ENCODE results near the gene PEMT.
A peak's percentile ranks its signal among the peaks of the same experiment; 100 is the strongest.

The PEMT gene

DNA sequence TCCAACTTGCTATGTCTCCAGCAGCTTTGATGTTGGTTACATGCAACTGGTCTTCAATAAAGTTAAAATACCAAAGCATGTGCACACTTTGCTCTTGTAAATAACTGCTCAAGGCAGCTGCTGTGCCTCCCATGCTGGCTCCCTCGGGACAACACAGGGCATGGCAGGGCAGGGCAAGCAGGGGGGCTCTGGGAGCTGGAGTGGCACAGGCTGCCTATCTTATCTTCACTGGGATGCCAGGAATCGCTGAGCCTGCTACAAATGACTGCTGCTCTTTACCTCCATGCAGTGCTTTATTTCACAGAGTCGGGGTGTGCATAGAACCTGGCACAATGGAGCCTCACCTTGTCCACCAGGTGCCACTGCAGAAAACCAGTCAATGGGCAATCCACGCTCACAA, 21.8 kb downstream of the PEMT start:
- no peak for DNase-seq

DNA sequence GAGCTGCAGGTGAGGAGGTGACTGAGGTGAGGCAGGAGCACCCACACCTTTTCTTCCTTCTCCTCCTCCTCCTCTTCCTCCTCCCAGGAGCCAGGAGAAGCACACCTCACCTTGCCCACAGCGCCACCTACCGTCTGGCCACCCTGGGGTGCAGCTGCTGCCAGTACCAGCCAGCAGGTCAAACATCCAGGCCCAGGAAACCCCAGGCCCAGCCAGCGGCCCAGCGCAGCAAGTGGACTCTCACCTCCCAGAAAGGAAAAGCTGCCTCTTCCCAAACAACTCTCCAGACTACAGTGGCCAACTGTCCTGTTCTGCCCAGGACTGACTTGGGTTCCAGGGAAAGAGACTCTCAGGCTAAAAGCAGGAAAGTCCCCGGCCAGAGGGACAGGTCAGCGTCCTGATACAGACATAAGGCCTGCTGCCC, 22.7 kb downstream of the PEMT start:
- no peak for DNase-seq

DNA sequence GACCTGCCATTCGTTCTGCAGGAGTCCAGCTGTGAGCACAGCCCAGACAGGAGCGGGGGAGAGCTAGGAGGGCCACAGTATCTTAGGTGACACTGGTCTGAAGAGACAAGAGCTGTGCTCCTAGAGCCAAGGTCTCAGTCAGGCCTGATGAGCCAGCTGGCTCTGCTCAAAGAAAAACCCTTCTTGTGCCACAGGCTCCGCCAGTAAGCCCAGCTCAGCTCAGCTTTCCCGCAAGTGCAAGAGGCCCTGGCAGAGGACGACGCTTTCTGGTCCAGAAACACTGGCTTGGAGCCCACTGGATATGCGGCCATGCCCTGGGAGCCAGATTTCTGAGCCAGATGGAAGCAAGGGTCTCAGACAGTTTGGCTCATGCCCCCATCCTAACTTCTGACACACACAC, 23.9 kb downstream of the PEMT start:
- DNase-seq: peak; percentile 37

DNA sequence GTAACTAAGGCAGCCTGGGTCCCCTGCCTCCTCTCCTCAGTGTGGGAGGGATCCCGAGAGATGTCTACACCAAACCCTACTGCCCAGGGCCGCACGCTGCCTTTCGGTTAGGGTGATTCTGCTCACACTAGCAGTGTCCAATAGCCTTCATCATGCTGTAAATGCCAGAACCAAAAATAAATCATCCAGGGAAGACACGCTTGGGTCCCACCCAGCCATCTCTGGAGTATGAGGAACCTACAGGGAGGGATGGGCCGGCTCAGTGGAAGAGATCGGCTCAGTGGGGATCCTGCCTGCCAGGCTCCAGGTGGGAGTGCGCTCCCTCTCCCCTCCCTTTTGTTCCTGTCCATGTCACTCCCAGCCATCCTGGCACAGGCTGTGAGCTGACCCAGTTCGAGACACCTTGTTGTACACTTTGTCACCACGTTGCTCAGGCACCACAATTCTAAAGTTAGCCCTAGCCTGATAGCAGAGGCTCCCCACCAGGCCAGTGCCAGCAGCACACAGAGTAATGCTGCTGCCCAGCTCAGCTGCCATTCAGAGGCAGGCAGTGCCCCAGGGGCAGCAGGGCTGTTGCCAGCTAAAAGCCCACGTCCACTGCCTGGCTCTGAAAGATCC, 24.5 kb downstream of the PEMT start:
- no peak for DNase-seq

DNA sequence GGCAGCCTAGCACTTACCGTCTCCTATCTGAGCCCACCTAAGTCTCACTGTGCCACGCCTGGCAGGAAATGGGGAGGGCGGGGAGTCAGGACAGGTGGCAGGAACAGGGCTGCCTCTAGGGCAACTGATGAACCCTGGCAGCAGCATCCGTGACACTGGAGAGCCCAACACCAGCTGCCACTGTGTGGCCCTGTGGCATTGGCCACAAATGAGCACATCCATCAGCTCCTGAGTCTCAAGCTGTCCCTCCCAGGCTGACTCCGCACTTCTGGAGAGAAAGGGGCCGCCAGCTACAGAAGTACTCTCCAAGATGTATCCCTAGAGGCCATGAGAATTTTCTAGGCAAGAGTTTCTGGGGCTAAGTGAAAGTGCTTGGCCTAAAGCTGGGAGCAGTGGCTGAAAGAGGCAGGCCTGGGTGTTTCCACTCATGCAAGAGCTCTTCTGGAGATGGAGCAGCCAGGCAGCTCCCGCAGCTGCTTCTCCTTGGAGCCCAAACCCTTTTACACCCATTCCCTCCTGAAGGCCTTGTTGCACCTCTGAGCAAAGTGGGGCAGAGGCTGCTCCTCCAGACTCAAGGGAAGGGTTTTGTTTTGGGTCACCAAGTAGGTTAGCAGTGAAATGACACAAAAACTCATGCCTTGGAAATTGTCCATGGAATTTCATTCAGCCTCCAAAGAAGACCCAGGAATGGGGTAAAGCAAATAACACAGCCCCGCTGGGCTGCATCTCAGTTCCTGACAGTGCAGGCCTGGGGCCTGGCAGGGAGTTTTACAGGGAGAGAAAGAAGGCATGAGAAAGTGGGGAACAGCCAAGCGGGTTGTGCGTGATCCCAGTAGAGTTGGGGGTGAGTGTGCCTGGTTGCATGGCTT, 25.8 kb downstream of the PEMT start:
- DNase-seq: no peak

DNA sequence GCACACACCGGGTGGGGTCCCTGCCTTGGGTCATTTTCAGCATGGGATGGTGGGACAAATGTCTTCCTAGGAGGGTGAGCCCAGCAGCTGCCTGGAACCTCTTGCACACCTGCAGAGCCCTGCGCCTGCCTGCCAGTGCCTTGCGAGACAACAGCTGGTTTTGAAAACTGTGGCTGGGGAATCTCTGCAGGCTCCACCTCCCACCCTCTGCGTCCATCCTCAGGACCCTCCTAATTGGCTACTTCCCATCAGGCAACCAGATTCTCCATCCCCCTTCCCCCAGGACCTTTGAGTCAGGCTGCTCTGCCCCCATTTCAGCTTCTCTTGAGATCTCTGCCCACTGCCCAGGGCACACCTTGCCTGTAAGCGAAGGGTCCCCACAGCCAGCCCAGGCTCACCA, 26.6 kb downstream of the PEMT start:
- DNase-seq: no peak

DNA sequence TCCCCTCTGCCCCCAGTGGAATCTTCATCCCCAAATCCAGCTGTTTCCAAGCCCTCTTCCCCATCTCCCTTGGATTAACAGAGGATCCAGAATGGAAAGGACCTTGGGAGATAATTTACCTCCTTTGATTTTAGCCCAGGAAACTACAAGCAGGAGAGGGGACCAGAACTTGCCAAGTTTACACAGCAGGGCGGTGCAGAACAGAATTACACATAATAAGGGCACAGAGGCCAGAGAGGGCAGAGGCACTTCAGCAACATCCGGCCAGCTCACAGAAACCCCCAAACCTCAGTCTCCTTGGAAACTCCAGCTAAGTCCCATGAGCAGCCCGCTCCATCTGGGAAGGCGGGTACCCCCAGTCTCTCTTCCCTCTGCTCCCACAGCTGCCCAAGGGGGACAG, 27.2 kb downstream of the PEMT start:
- DNase-seq: no peak

DNA sequence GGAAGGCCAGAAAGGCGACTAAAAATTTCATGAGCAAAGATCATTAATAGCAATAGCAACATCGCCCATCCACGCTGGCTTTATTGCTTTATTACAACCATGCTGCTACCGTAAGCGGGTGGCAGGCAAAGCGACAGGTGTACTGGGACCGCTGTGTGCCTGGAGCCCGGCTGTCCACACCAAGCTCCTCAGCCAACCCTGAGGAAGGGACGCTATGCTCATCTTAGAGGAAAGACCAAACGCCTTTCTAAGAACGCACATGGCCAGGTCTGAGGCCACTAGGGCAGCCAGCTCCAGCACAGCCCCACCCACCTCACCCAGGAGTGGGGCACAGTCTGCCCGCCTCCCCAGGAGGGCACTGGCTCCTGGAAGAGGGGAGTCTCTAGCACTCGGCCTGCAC, 28.0 kb downstream of the PEMT start:
- DNase-seq: no peak

DNA sequence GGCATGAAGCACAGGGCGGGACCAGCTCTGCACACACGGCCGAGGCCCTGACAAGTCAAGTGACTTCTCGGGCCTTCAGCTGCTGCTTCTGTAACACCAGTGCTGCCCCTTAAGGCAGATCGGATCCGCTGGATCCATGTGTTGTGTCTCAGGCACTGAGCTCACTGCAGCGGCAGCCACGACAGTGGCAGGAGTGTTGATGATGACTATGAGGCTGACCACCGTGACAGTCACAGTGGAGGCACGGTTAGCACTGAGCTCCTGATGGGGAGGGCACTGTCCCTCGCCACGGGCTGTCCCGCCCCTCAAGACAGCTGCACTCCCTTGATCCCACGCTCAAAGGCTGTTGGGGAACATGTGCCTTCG, 29.4 kb downstream of the PEMT start:
- DNase-seq: no peak

DNA sequence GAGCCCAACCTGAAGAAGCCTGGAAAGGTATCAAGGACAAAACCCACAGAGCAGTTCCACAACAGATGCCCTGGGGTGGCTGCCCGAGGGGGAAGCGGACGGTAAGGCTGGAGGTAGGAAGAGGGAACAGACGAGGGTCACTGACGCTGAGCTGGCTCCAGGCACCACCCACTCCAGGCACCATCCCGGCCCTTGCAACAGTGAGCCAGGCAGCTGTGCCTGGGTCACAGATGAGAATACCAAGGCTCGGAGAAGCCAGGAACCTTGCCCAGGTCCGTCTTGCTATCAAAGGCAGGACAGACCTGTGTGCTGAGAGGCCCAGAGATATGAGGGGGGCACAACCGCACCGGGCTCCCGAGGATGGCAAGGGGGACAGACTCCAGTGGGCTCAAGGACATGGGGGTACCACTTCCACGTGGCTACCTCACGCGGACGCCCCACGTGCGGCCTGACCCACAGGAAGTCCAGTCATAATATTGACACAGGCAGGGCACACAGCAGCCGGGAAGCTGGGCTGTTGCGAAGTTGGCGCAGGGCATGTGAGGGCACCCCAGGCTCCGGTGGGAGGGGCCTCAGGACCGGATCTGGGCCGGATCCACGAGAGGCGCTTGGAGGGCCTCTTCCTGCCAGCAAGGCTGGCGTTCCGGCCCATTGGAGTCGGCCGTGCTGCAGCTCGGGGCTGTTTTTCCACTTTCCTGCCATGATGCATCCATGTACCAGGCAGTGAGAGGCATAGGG, 29.9 kb downstream of the PEMT start:
- no peak for DNase-seq

DNA sequence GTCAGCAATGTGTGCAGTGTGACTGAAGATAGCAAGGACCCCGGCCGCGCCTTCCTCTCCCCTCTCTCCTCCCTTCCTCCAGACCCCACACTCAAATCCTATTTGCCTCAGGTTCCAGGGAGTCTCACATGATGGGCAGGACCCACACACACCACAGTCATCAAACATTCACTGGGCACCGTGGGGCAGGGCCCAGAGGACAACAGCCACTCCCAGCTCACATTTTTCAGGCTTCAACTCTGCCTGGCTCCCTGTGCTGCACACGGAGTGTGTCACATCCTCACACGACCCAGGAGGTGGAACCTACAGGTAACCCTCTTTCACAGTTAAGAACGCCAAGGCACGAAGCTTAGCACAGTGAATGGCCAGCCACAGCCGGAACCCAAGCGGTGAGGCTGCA, 30.5 kb downstream of the PEMT start:
- DNase-seq: no peak

DNA sequence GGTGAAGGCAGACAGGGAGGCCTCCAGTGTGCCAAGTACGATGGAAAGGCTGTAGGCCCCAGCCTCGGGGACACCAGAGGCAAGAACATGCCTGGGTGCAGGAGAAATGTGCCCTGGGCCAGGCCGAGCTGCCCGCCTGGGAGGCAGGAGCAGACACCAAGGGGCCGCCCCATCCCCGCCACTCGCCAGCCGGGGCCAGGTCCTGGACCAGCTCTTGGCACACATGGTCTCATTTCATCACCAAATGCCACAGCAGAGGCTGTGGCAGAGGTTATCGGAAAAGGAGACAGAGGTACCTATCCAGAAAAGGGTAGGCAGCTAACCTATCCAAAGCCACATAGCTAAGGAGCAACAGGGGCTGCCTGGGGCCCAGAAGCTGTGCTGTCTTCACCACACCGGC, 31.3 kb downstream of the PEMT start:
- no peak for DNase-seq

DNA sequence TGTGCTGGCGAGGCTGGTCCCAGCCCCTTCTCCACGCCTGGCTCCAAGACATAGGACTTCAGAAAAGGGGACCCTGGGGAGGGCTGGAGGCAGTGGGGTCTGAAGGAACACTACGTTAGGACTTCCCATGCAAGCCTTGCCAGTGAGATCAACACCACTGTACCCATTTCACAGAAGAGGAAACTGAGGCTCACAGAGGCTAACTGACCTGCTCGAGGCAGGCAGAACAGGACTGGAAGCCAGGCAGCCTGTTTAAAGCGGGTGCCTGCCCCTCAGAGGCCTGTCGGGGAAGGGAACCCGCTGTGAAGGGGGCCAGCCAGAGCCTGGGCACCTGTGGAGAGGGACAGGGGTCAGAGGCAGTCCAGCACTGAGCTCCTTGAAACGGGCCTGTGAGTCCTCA, 32.3 kb downstream of the PEMT start:
- no peak for DNase-seq

DNA sequence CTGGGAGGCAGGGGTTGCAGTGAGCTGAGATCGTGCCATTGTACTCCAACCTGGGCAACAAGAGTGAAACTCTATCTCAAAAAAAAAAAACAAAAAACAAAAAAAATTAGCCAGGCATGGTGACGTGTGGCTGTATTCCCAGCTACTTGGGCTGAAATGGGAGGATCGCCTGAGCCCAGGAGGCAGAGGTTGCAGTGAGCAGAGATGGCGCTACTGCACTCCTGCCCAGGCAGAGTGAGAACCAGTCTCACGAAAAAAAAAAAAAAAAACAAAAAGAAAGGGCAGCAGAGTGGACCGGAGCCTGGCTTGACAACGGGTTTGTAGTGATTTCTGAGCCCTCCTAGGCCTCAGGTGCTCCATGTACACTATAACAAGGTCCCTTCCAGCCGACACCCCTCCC, 33.1 kb downstream of the PEMT start:
- DNase-seq: no peak

DNA sequence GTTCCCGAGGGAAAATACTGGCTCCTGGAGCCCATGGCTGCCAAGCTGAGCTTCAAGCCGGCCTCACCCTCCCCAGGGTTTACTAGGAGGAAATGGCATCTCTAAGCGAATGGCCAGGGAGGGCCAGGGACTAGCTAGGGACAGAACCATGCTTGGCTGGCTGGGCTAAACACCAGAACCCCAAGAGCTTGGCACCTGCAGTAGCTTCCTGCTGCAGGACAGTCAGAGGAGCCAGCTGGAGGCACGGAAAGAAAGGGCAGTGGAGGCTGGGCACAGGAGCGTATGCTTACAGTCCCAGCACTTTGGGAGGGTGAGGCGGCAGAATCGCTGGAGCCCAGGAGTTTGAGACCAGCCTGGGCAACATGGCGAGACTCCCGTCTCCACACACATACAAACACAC, 33.7 kb downstream of the PEMT start:
- DNase-seq: no peak

DNA sequence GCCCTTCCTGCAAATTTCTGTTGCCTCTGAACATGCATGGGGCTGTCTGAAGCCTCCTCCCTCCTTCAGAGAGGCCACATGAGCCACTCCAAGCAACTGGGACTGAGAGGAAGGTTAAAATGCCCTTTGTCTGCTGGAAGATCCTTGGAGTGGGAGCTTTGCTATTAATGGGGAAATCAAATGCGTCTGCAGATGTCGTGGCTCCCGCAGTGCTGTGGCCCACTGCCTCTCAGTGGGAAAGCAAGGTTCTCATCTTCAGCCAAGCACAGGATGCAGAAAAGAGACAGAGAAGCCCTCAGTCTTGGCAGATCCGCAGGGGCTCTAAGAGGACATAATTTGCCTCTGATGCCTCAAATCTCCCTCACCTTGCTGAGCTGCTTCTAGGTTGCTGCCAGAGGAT, 34.8 kb downstream of the PEMT start:
- no peak for DNase-seq

DNA sequence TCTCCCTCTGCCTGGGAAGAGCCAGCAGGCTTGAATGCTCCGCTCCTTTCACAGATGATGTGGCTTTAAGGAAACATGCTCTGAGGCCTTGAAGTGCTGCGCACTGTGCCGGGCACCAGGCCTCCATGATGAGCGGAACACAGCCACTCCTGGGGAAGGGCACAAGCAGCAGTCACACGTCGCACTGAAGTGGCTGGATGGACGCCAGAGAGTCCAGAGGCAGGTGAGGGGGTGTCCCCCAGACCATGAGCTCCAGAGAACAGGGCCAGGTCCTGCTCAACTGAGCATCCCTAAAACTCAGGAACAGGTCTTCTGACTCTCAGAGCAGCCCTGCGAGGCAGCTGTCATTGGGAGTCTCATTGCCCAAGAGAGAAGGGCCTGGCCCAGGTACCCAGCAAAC, 35.6 kb downstream of the PEMT start:
- DNase-seq: no peak

DNA sequence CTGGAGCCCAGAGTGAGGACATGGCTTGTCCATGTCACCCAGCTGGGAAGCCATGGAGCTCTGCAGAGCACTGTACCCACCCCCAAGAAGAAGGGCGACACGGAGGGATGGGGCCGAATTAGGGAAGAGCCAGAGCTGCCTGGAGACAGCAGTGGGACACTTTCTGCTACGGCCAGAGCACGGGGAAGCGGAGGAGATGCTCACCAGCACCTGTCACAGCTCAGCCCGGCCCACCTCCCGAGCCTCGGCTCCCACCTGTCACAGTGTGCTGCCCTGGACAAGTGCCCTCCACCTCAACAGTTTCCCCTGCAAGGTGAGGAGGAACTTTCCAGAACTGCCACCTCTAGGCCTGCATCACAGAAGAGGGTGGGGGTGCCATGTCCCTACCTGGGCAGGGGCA, 36.4 kb downstream of the PEMT start:
- no peak for DNase-seq

DNA sequence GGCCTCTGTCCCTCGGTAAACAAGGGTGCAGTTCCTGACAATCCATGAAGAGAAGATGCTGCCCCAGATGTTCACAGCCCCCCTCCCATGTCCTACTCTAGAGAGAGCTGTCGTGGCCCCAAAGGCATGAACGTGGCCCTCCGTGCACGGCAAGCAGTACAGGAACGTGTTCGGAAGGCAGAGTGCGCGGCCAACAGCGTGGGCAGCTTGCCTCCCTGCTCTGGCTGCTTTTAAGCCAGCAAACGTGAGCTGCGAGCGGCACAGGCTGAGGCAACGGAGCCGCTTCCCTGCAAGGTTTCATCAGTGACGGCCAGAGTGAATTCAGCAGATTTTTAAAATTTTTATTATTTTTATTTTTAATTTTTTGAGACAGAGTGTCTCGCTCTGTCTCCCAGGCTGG, 37.2 kb downstream of the PEMT start:
- no peak for DNase-seq

DNA sequence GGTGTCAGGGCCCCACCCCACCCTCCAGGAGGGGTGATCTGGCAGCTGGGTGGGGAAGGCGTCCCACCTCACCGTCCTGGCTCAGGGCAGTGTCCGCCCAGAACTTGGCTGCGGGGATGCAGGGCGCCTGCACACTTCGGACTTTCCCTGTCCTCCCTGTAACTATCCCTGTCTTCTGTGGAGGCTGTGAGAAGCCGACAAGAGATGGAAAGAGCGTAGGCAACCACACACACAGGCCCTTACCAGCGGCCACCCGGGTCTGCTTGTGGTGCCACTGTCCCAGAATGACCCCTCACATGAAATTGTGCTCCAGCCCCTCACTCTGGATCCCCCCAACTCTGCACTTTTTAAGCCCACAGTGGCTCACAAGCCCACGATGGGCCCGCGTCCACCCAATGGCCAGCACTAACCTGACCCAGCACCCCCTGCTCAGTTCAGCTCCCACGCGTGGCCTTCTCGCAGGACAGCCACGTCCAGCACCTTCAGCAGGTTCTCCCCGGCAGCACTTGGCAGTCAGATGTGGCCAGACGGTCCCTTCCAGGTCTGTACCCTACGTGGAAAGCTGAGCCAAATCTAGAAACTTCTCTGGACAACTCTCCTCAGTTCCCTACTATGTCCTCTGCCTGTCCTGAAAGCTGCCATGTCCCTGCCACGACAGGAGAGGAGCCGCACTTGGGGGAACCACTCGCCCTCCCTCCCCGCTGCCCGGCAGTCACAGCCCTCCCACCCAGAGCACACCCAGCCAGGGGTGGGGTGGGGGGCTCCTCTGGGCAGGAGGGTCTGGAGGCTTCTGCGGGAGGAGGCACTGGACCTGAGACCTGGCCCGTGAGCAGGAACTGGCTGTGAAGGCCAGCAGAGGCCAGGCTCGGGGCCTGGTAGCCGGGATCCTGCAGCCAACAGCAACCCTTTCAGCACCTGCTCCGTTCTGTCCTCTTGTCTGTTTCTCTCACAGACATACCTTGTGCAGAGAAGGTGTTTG, 38.0 kb downstream of the PEMT start:
- no peak for DNase-seq

DNA sequence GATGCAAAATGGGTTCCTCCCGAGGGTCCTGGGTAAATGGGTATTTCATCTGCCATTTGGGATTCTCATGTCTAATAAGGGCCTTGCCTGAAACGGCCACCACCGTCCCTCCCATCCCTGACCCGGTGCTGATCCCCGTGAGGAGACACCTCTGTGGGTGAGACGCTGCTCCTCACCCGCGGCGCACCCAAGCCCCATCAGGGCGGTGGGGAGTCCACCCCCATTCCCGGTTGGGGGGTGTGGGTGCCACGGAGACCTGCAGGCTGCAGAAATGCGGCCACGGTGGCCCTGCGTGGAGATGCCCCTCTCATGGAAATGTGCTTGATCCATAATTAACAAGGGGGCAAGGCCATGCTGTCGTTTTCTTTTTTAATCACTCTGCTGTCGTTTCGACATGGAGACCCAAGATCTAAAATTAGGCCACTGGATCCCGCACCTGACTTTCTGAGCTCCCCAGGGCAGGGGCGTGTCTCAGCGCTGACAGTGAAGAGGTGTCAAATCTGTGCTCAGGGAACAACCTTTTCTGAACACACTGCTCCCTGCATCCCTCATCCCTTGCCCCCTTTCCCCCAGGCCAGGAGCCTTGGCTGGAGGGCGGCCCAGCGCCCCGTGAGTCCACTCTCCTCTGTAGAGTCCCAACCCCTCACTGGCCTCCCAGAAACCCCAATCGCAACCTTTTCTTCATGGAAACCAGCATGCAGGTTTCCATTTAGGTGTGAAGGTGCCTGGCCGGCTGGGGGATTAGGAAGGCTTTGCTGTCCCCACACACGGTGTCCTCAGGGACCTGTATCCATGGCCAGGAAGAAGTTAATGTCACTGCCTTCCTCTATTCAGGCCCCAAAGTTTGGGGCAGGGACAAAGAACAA, 38.9 kb downstream of the PEMT start:
- no peak for DNase-seq

DNA sequence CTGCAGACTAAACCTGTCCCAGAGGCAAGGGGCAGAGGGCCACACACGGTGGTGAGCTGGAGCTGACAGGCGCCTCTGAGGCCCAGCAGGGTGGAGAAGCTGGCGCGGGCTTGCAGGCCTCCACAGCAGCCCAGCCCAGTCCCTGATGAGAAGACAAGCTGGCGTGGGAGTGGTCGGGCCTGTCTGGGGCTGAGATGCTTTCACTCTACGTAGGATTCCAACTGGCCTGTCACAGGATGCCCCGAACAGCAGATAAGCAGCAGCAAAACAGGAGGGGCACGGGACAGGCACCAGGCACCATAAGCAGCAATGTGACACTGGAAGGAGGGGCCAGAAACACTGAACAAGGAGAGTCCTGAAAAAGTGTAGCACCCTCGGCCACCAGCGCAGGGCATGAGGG, 40.1 kb downstream of the PEMT start:
- DNase-seq: no peak
